DND-41 (cell line): ENCODE data around the gene KLF14.

ENCODE experiments used
- ATAC-seq: fragments of 200-7000 bp; cut with Tn5 transposase; 3 replicates; pipeline ENCODE4 v1.9.1; 2021; ENCODE audit warnings: low read depth; ENCODE audit not compliant: insufficient read depth
- DNase-seq: peaks from one replicate; pipeline ENCODE4 v3.0.0-alpha.2; 2020
- H2AFZ ChIP-seq: 2 replicates; pipeline ENCODE4 v1.6.0; 2012; ENCODE audit warnings: low read depth, low read length
- H3K27ac ChIP-seq: 2 replicates; pipeline ENCODE4 v1.5.1; 2012; ENCODE audit warnings: low read length, inconsistent platforms
- H3K27me3 ChIP-seq: fragments of 200-600 bp; sonication (generic); 2 replicates; pipeline ENCODE4 v1.6.0; 2012; ENCODE audit warnings: low read length, mild to moderate bottlenecking, inconsistent platforms; ENCODE audit not compliant: insufficient read depth, poor library complexity
- H3K36me3 ChIP-seq: 2 replicates; pipeline ENCODE4 v1.5.1; 2012; ENCODE audit warnings: low read length, inconsistent platforms; ENCODE audit not compliant: insufficient read depth
- H3K4me1 ChIP-seq: 2 replicates; pipeline ENCODE4 v1.5.1; 2012; ENCODE audit warnings: mild to moderate bottlenecking, low read length; ENCODE audit not compliant: insufficient read depth
- H3K4me2 ChIP-seq: 2 replicates; pipeline ENCODE4 v1.6.0; 2012; ENCODE audit warnings: mild to moderate bottlenecking, moderate library complexity, low read length, inconsistent platforms; ENCODE audit not compliant: insufficient read depth
- H3K4me3 ChIP-seq, 2 experiments: fragments of 200-600 bp in 1 of 2; shearing (Covaris generic) in 1 of 2; 2 replicates each; pipeline ENCODE4 v1.5.1; 2012 to 2016; ENCODE audit warnings: inconsistent platforms in 2 of 2, low read length in 2 of 2, mild to moderate bottlenecking in 2 of 2, low read depth in 1 of 2, moderate library complexity in 1 of 2
- H3K79me2 ChIP-seq: 2 replicates; pipeline ENCODE4 v1.6.0; 2012; ENCODE audit warnings: low read length, inconsistent platforms; ENCODE audit not compliant: insufficient read depth
- H3K9ac ChIP-seq: 2 replicates; pipeline ENCODE4 v1.6.0; 2012; ENCODE audit warnings: low read depth, mild to moderate bottlenecking, inconsistent platforms, low read length, moderate library complexity
- H3K9me3 ChIP-seq: 2 replicates; pipeline ENCODE4 v1.5.1; 2012; ENCODE audit warnings: low read length, moderate library complexity, mild to moderate bottlenecking, inconsistent platforms; ENCODE audit not compliant: insufficient read depth, severe bottlenecking
- H4K20me1 ChIP-seq: 2 replicates; pipeline ENCODE4 v1.6.0; 2012; ENCODE audit warnings: low read length; ENCODE audit not compliant: insufficient read depth
- CTCF ChIP-seq: IDR thresholded peaks from 2 replicates; pipeline ENCODE4 v1.5.1; 2012; ENCODE audit warnings: borderline replicate concordance, low read length, moderate library complexity, mild to moderate bottlenecking; ENCODE audit not compliant: poor library complexity, severe bottlenecking; ENCODE audit errors: extremely low read depth
- EZH2 ChIP-seq: IDR thresholded peaks from 3 replicates; pipeline ENCODE4 v1.6.1; 2012; ENCODE audit warnings: borderline replicate concordance, low read depth, mild to moderate bottlenecking, moderate library complexity, low read length, inconsistent platforms; ENCODE audit not compliant: severe bottlenecking

KLF14 gene

GRCh38 chr7:130689683-130690082, 44.3 kb downstream of the KLF14 start:
- H2AFZ ChIP-seq, result no peak overlapping the region
- no peak overlapping the region for H3K4me2 ChIP-seq
- ATAC-seq (no peak), DNase-seq (no peak)
- H3K79me2 ChIP-seq, result no peaks in the 10 kb centered on the region
- no peak for TF ChIP-seq CTCF
- TF ChIP-seq EZH2, result no peak
- H4K20me1 ChIP-seq, result no peaks in the 10 kb centered on the region
- H3K9ac ChIP-seq, result no peak overlapping the region
- H3K9me3 ChIP-seq, result peaks cover 19% of the 10 kb centered on the region
- no peak overlapping the region for H3K27ac ChIP-seq
- no peaks in the 10 kb centered on the region for H3K27me3 ChIP-seq
- H3K36me3 ChIP-seq, result no peaks in the 10 kb centered on the region
- no peak overlapping the region for H3K4me3 ChIP-seq
- H3K4me1 ChIP-seq, result no peaks in the 10 kb centered on the region

DNA sequence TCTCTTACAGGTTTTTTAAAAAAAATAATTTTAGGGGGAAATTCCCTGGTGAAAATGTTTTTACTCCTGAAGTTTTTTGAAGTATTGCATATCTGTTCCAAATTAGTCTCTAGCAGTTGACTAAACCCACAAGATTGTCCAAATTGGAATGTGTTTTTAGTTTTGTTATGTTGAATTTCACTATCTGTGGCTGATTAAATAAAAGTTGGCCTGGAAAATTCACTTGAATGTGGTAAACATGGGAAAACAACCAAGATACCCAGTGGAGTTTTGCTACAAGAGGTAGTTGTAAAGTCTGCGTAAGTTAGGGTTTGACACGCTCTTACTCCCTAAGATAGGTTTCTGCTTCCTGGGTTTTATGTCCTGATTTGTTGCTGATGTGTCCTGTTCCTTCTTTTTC, 51.0 kb downstream of the KLF14 start:
- Histone ChIP-seq H2AFZ (no peak overlapping the region), H3K4me1 (no peaks in the 10 kb centered on the region), H3K4me3 (no peak overlapping the region), H3K27me3 (no peaks in the 10 kb centered on the region), H3K36me3 (no peaks in the 10 kb centered on the region), H4K20me1 (no peaks in the 10 kb centered on the region), H3K4me2 (no peak overlapping the region), H3K9ac (no peak overlapping the region), H3K9me3 (peaks cover 3% of the 10 kb centered on the region), H3K79me2 (no peaks in the 10 kb centered on the region), H3K27ac (no peak overlapping the region)
- TF ChIP-seq EZH2 (no peak), CTCF (no peak)
- ATAC-seq (no peak), DNase-seq (no peak)
